Stimulated activated CD8-positive, alpha-beta memory T cell treated with anti-CD3 and anti-CD28 coated beads, Interleukin-7, amount 100 ng/mL, for 1 hour (primary cell): ENCODE results near the gene ZNF345.

Experiments
- DNase-seq, 2 donors: peaks; one replicate each; pipeline ENCODE4 v3.0.0-alpha.2; 2020; ENCODE audit warnings: low read depth in 2 of 2

Gene ZNF345

DNA sequence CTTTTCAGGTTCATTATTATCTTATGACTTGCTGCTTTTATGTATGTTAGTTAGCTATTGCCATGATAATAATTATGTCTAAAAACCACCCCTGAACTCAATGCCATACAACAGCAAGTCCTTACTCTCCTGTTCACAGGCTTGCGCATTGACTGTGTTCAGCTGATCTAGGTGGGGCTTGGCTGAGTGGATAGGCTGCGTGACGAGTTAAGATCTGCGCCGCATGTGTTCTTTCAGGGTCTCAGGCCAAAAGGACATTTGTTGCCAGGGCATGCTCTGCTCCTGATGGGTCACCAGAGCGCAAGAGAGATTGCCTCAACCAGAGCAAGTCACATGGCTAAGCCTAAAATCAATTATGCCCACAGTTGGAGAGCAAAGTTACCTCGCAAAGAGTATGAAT, 66.3 kb downstream of the ZNF345 start:
- no peak for DNase-seq

DNA sequence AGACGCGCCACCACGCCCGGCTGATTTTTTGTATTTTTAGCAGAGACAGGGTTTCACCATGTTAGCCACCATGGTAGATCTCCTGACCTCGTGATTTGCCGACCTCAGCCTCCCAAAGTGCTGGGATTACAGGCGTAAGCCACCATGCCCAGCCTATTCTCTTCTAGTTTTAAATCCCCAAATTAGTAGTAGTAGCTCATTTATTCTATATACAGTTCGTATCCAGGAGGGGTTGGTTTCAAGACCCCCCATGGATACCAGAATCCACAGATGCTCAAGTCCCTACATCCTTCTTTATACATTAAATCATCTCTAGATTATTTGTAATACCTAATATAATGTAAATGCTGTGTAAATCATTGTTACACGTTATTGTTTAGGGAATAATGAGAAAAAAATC, 67.4 kb downstream of the ZNF345 start:
- no peak for DNase-seq
